GM18520 (cell line): ENCODE measurements around the gene NDUFA1.
A peak's percentile ranks its signal among the peaks of the same experiment; 100 is the strongest.
"Not testable (repeated sequence)": the region's sequence is repeated elsewhere in the genome, so short reads cannot be mapped to it uniquely, and the experiment has no call there.

Experiments
- ATAC-seq: cut with Tn5 transposase; IDR thresholded peaks from one replicate; pipeline ENCODE4 v1.9.1; 2021; ENCODE audit not compliant: unreplicated experiment

The NDUFA1 gene

GRCh38 chrX:119871599-119872395, at the start of gene NDUFA1, which contains the start of gene RNF113A:
TSS of gene NDUFA1 (plus strand) at chrX:119871832. CDS start at chrX:119871912, 80 bp downstream.
TSS of gene RNF113A (minus strand) at chrX:119871733. CDS start at chrX:119871613, 120 bp downstream.
- ATAC-seq = peak; percentile 94

- ATAC-seq = not testable (repeated sequence)
Measured at GRCh38 chrX:119824221-119824620, 47.4 kb upstream of the NDUFA1 start.

GRCh38 chrX:119826399-119826959, 45.2 kb upstream of the NDUFA1 start:
- no peak for ATAC-seq

GRCh38 chrX:119828446-119828845, 43.2 kb upstream of the NDUFA1 start:
- no peak for ATAC-seq

- no peak for ATAC-seq
Measured at GRCh38 chrX:119833905-119834304, 37.7 kb upstream of the NDUFA1 start.

GRCh38 chrX:119852382-119853353, 19.0 kb upstream of the NDUFA1 start, which contains the start of gene UPF3B:
TSS of gene UPF3B (minus strand) at chrX:119852963. CDS start at chrX:119852928, 35 bp downstream.
- ATAC-seq = peak; percentile 91

GRCh38 chrX:119853444-119853843, 18.2 kb upstream of the NDUFA1 start:
- ATAC-seq = no peak

GRCh38 chrX:119870626-119871131, 953 bp upstream of the NDUFA1 start:
- no peak for ATAC-seq

GRCh38 chrX:119871245-119871598, 410 bp upstream of the NDUFA1 start:
- peak; percentile 21 for ATAC-seq

- ATAC-seq = no peak
Measured at GRCh38 chrX:119878740-119879139, 7.1 kb downstream of the NDUFA1 start.

- ATAC-seq = no peak
Measured at GRCh38 chrX:119880076-119880475, 8.4 kb downstream of the NDUFA1 start.

- ATAC-seq = no peak
Measured at GRCh38 chrX:119880552-119881437, 9.2 kb downstream of the NDUFA1 start.

GRCh38 chrX:119885554-119886428, 14.2 kb downstream of the NDUFA1 start:
- ATAC-seq = no peak

- peak; percentile 52 for ATAC-seq
Measured at GRCh38 chrX:119887721-119888425, 16.2 kb downstream of the NDUFA1 start.

GRCh38 chrX:119890626-119891025, 19.0 kb downstream of the NDUFA1 start:
- ATAC-seq = not testable (repeated sequence)

GRCh38 chrX:119891961-119892692, 20.5 kb downstream of the NDUFA1 start:
- not testable (repeated sequence) for ATAC-seq

GRCh38 chrX:119895843-119896326, 24.3 kb downstream of the NDUFA1 start, which contains the start of gene AKAP14:
TSS of gene AKAP14 (plus strand) at chrX:119895893. CDS start at chrX:119903224, 7,331 bp downstream.
- no peak for ATAC-seq
